Suprapubic skin (tissue), 4 donors: ENCODE data around the gene RHEB. TPM values are rescaled to one million over a fixed set of nuclear protein-coding genes. Genes with fewer than 3 reads are reported as not detected.
A peak's percentile ranks its signal among the peaks of the same experiment; 100 is the strongest.

Source experiments
- DNase-seq, 2 donors: peaks; one replicate each; pipeline ENCODE4 v3.0.0-alpha.2; 2019; ENCODE audit warnings: low spot score in 2 of 2
- H3K27ac ChIP-seq: fragments of 200-600 bp; sonication (generic); one replicate; pipeline ENCODE4 v1.5.1; 2019
- H3K27me3 ChIP-seq: fragments of 200-600 bp; sonication (generic); one replicate; pipeline ENCODE4 v1.5.1; 2019
- H3K36me3 ChIP-seq: fragments of 200-600 bp; sonication (generic); one replicate; pipeline ENCODE4 v1.5.1; 2019
- H3K4me1 ChIP-seq: fragments of 200-600 bp; sonication (generic); one replicate; pipeline ENCODE4 v1.5.1; 2019
- H3K4me3 ChIP-seq: fragments of 200-600 bp; sonication (generic); one replicate; pipeline ENCODE4 v1.5.1; 2019; ENCODE audit warnings: mild to moderate bottlenecking
- H3K9me3 ChIP-seq: fragments of 200-600 bp; sonication (generic); one replicate; pipeline ENCODE4 v1.5.1; 2019
- EP300 ChIP-seq: sonication (generic); formaldehyde crosslinking; IDR thresholded peaks from one replicate; pipeline ENCODE4 v1.6.1; 2017; ENCODE audit warnings: antibody characterized with exemption
- POLR2A ChIP-seq, 2 donors: fragments of 450-650 bp; IDR thresholded peaks; one replicate each; pipeline ENCODE4 v1.6.1; 2017; ENCODE audit warnings: antibody characterized with exemption in 2 of 2, mild to moderate bottlenecking in 2 of 2, moderate library complexity in 2 of 2
- POLR2AphosphoS5 ChIP-seq, 3 donors: sonication (generic); formaldehyde crosslinking; IDR thresholded peaks; one replicate each; pipeline ENCODE4 v1.6.1; 2017; ENCODE audit warnings: antibody characterized with exemption in 3 of 3
- WGBS: methylation state at CpG from one replicate; pipeline ENCODE4 v1.1.5; 2018; 5-methylcytosine and 5-hydroxymethylcytosine counted together
- total RNA-seq, 4 donors: library from RNA; depleted of rRNA; stranded (reverse); fragments of >200 nt; gene quantifications; one replicate each; pipeline ENCODE4 v1.1.0, GENCODE V29; 2016
- TF ChIP-seq, protein P1 (sequence below), 2 donors: fragments of 200-600 bp in 1 of 2; fragments of 450-650 bp in 1 of 2; sonication (generic) in 1 of 2; IDR thresholded peaks; one replicate each; pipeline ENCODE4 v1.5.1; 2016 to 2019; ENCODE audit warnings: antibody characterized with exemption in 2 of 2, mild to moderate bottlenecking in 1 of 2, moderate library complexity in 1 of 2

RHEB gene
- total RNA-seq, 4 donors from 2014 or later = 46.5 to 62.2 (median 53.9) TPM

DNA sequence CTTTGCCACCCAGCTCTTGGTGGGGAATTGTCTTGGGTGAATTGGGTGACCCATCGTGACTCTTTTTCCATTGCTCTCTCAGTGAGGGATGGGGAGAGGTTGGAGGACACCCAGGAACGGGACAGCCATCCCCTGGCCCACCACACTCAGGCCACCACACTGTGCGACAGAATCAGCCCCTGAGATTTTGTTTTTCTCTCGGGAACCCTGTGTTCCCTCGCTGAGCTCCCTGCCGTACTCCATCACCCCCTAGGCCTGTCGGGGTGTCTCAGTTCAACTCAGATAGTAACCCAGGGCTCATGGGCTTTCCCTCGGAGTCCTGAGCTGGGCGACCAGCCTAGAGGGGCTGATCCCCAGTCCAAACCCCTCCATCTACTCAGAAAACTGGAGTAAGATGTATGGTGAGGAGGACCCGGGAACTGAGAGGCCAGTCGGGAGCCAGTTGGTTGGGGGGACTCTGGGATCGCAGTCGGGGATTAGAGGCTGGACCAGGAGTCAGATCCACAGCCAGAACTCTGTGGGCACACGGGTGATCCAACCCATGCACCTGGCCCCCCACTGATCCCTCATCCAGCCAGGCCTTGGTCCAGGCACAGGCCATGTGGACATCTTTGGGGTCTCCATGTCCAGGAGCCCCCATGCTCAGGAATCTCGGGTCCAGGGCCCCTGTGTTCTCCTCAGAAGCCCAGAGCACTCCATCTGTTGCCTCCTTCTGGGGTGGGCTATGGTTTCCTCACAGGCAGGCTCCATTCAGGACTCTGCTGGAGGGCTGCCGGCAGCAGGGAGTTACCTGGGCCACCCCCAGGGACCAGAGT is 89.1 kb downstream of the RHEB start:
- Histone ChIP-seq H3K9me3 (no peaks in the 10 kb centered on the region), H3K4me3 (no peak overlapping the region), H3K27me3 (no peaks in the 10 kb centered on the region), H3K27ac (no peak overlapping the region), H3K4me1 (peaks cover 27% of the 10 kb centered on the region), H3K36me3 (no peaks in the 10 kb centered on the region)
- DNase-seq = no peak
- TF ChIP-seq POLR2AphosphoS5 (IDR thresholded peaks at IDR 0.05) (no peak), EP300 (no peak), POLR2A (IDR thresholded peaks at IDR 0.05) (no peak)
- TF ChIP-seq, protein P1, sequence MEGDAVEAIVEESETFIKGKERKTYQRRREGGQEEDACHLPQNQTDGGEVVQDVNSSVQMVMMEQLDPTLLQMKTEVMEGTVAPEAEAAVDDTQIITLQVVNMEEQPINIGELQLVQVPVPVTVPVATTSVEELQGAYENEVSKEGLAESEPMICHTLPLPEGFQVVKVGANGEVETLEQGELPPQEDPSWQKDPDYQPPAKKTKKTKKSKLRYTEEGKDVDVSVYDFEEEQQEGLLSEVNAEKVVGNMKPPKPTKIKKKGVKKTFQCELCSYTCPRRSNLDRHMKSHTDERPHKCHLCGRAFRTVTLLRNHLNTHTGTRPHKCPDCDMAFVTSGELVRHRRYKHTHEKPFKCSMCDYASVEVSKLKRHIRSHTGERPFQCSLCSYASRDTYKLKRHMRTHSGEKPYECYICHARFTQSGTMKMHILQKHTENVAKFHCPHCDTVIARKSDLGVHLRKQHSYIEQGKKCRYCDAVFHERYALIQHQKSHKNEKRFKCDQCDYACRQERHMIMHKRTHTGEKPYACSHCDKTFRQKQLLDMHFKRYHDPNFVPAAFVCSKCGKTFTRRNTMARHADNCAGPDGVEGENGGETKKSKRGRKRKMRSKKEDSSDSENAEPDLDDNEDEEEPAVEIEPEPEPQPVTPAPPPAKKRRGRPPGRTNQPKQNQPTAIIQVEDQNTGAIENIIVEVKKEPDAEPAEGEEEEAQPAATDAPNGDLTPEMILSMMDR (IDR thresholded peaks at IDR 0.05) = no peak
- WGBS = 96% methylated on average over 12 of the region's 16 CpGs

DNA sequence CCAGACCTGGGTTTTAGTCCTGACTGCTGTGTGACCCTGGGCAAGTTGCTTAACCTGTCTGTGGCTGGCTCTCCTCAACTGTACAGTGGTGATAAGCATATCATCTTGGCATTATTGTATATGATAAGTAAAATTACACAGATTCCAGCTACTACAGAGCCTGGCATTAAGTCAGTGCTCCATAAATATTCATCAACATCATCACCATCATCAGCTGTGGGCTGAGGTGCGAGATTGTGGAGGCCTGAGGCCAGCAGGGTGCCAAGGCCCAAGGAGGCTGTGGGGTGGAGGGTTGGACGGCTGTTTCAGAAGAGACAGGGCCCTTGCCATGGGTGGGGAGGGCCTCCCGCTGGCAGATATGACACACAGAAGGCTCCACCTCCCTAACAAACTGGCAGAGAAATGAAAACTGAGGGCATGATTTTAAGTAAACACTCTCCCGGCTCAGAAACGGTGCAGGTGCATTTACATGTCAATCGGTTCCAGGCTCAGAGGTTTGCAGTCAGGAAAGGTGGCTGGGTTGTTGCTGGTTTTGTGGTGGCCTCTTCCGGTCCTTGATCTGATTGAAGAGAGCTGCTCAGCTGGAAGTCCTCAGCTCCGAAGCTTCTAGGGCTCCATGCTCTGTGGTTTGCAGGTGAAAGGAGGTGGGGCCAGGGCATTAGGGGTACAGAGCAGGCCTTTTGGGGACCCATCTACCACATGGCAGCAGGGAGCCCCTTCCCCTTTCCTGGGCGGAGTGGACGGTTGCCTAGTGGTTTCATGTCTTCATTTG is 89.9 kb downstream of the RHEB start:
- peak in 1 of 2 donors; percentile 24 for DNase-seq
- Histone ChIP-seq H3K4me3 (no peak overlapping the region), H3K27me3 (no peaks in the 10 kb centered on the region), H3K27ac (no peak overlapping the region), H3K9me3 (no peaks in the 10 kb centered on the region), H3K36me3 (no peaks in the 10 kb centered on the region), H3K4me1 (peaks cover 27% of the 10 kb centered on the region)
- TF ChIP-seq, protein P1 (IDR thresholded peaks at IDR 0.05) = no peak
- TF ChIP-seq POLR2A (IDR thresholded peaks at IDR 0.05) (no peak), EP300 (no peak), POLR2AphosphoS5 (IDR thresholded peaks at IDR 0.05) (no peak)
- WGBS = 39% methylated on average over 8 of the region's 10 CpGs

DNA sequence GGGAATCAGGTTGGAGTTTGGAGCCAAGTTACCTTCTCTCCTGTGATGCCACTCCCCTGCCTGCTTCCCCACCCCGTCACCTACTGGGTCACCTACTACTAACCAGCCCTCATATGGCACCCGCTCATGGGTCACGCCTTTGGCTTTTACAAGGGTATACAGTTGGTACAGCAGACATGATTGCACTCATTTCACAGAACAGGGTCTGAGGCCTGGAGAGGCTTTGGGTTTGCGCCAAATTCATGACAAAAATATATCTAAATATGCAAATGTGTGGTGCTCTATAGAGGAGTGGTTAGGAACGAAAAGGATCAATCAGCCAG is 90.5 kb downstream of the RHEB start:
- 88% methylated on average over 5 of the region's 5 CpGs for WGBS
- Histone ChIP-seq H3K27me3 (no peaks in the 10 kb centered on the region), H3K4me3 (no peak overlapping the region), H3K27ac (no peak overlapping the region), H3K4me1 (peaks cover 27% of the 10 kb centered on the region), H3K36me3 (no peaks in the 10 kb centered on the region), H3K9me3 (no peaks in the 10 kb centered on the region)
- no peak for TF ChIP-seq POLR2AphosphoS5 (IDR thresholded peaks at IDR 0.05)
- TF ChIP-seq POLR2A (IDR thresholded peaks at IDR 0.05) = no peak
- TF ChIP-seq EP300 = no peak
- no peak for DNase-seq

DNA sequence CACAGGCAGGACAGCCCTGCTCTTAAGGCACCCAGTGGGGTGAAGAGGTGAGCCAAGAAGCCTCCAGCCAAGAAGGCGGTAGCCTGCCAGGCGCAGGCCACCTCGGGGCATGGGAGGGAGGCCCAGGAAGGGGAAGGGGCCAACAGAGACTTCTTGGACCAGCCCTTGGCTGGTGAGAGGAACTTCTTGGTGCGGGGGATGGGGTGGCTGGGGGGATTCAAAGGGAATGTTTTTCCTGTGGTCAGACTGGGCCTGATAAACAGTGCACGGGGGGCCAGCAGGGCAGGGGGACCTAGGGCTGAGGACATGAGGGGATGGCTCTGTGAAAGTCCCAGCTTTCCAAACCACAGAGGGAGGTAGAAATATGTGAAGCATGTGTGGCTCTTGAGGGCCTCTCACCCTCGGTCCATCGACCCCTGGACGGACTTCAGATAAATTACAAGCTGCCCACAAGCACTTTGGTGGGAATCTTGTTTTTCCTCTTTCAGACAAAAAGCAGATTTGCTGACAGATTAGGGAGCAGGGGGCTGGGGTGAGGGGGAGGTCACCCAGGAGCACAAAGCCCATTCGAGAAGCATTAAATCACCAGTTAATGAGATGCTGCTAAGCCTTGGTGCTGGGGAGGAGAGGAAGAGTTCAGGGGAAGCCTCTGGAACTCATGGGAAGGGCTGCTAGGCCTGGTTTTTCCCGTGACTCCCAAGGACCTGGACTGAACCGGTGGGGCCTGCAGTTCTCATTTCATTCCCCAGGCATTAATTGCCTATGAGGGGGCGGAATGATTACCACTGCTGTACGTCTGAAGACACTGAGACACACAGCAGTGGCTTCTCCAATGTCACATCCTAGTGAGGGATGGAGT is 91.1 kb downstream of the RHEB start:
- DNase-seq = peak in 1 of 2 donors; percentile 59
- Histone ChIP-seq H3K4me1 (peaks cover 27% of the 10 kb centered on the region), H3K36me3 (no peaks in the 10 kb centered on the region), H3K27ac (no peak overlapping the region), H3K27me3 (no peaks in the 10 kb centered on the region), H3K9me3 (no peaks in the 10 kb centered on the region), H3K4me3 (no peak overlapping the region)
- 68% methylated on average over 13 of the region's 13 CpGs for WGBS
- TF ChIP-seq EP300 (no peak), POLR2AphosphoS5 (IDR thresholded peaks at IDR 0.05) (no peak), POLR2A (IDR thresholded peaks at IDR 0.05) (no peak)
- TF ChIP-seq, protein P1 (IDR thresholded peaks at IDR 0.05) = no peak

DNA sequence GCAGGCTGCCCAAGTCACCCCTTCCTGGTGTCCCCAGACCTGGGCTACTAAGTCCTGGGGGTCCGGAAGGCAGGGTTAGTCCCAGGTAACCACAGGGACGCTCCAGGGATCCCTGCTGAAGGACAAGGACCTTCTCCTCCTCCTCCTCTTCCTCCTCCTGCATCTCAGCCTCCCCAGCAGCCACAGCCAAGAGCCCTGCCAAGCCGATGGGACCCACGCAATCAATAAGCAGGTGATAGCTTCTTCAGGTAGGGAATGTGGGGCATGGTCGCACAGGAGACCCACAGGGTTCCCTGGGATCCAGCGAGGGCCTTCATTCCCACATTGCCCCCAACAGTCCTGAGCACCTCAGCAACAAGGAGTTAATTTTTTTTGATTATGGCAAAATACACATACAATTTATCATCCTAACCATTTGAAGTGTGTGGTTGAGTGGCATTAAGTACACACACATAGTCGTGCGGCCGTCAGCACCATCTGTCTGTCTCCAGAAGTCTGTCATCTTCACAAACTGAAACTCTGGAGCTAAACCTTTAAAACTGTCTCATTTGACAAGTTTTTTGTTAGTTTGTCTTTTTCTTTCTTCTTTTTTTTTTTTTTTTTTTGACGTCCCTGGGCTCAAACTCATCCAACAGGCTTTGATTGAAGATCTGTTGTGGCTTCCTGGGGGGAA is 91.9 kb downstream of the RHEB start:
- H3K4me3 ChIP-seq = no peak overlapping the region
- peak; percentile 49 to 58 for DNase-seq
- 77% methylated on average over 10 of the region's 10 CpGs for WGBS
- H3K36me3 ChIP-seq = no peaks in the 10 kb centered on the region
- no peak overlapping the region for H3K27ac ChIP-seq
- no peaks in the 10 kb centered on the region for H3K27me3 ChIP-seq
- peaks cover 23% of the 10 kb centered on the region for H3K4me1 ChIP-seq
- TF ChIP-seq, protein P1 (IDR thresholded peaks at IDR 0.05) = no peak
- TF ChIP-seq POLR2A (IDR thresholded peaks at IDR 0.05) (no peak), EP300 (no peak), POLR2AphosphoS5 (IDR thresholded peaks at IDR 0.05) (no peak)
- no peaks in the 10 kb centered on the region for H3K9me3 ChIP-seq
